AG10803 (cell line): ENCODE results near the gene BCL11B.
"Not testable (repeated sequence)": the region's sequence is repeated elsewhere in the genome, so short reads cannot be mapped to it uniquely, and the experiment has no call there.

ENCODE experiments used
- DNase-seq: peaks from one replicate; pipeline ENCODE4 v3.0.0; 2010; ENCODE audit warnings: low read depth
- H3K4me3 ChIP-seq: 2 replicates; pipeline ENCODE4 v1.5.1; 2011; ENCODE audit warnings: mild to moderate bottlenecking, low read length, control low read depth
- TF ChIP-seq, protein P1 (sequence below): conservative IDR thresholded peaks from 2 replicates; pipeline ENCODE4 v1.5.1; 2011; ENCODE audit warnings: mild to moderate bottlenecking, low read length, control low read depth, inconsistent platforms

Gene BCL11B

DNA sequence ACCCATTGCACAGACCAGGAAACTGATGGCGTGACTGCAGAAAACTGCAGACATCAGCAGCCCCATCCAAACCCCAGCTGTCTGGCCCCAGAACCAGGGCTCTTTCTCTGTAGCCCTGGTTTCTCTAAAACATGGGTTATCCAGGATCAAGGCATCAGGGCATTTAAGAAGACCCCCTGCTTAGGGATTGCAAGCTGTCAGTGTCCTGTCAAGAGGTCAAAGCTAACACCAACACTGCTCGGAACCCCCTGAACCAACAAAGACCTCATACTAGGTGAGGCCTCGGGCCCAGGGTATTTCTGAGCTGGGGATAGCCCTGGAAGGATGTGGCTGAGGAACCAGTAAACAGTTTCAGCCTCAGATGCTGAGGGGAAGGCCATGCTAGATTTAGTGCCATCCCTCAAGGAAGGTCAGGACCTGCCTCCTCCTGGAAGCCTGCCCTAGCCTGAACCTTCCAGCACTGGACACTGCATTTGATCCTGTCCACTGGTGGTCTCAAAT is 39.2 kb downstream of the BCL11B start:
- TF ChIP-seq, protein P1, sequence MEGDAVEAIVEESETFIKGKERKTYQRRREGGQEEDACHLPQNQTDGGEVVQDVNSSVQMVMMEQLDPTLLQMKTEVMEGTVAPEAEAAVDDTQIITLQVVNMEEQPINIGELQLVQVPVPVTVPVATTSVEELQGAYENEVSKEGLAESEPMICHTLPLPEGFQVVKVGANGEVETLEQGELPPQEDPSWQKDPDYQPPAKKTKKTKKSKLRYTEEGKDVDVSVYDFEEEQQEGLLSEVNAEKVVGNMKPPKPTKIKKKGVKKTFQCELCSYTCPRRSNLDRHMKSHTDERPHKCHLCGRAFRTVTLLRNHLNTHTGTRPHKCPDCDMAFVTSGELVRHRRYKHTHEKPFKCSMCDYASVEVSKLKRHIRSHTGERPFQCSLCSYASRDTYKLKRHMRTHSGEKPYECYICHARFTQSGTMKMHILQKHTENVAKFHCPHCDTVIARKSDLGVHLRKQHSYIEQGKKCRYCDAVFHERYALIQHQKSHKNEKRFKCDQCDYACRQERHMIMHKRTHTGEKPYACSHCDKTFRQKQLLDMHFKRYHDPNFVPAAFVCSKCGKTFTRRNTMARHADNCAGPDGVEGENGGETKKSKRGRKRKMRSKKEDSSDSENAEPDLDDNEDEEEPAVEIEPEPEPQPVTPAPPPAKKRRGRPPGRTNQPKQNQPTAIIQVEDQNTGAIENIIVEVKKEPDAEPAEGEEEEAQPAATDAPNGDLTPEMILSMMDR: no peak
- DNase-seq: no peak
- no peak overlapping the region for H3K4me3 ChIP-seq

DNA sequence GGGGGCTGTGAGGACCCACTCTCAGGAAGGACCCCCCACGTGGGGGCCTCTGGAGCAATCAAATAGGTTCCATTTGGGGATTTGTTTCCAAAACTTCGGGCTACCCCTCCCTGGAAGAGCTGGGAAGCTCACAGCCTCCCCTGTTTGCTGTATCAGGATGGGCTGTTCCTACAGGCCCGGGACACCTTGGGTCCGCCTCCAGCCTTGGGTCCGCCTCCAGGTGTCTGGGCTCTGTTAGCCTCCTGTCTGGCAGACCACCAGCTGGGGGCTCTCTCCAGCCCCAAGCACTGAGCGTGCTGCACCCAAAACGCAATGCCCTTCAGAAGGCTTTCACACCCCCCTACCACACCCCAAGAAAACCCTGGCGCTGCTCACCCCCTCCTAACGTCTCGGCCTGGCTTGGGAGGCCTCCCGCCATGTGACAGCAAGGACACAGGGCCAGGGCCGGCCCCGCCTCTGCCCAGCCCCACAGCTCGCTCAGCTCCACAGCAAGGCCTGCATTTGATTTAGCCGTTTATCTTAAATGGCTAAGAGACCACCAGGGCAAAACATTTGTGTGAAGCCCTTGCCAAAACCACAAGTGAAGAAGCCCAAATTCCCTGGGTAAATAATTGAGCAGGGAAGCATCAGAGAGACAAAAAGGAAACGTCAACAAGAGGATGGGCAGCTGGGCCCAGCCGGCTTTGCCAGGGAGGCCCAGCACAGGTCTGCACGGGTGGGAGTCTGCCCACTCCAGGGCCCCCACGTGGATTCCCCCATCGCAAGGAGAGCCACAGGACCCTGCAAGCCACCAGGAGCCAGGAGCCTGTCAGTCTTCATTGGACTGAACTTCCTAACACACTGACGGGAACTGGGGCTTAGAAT is 39.9 kb downstream of the BCL11B start:
- TF ChIP-seq, protein P1: no peak
- no peak overlapping the region for H3K4me3 ChIP-seq
- DNase-seq: peak; percentile 39

DNA sequence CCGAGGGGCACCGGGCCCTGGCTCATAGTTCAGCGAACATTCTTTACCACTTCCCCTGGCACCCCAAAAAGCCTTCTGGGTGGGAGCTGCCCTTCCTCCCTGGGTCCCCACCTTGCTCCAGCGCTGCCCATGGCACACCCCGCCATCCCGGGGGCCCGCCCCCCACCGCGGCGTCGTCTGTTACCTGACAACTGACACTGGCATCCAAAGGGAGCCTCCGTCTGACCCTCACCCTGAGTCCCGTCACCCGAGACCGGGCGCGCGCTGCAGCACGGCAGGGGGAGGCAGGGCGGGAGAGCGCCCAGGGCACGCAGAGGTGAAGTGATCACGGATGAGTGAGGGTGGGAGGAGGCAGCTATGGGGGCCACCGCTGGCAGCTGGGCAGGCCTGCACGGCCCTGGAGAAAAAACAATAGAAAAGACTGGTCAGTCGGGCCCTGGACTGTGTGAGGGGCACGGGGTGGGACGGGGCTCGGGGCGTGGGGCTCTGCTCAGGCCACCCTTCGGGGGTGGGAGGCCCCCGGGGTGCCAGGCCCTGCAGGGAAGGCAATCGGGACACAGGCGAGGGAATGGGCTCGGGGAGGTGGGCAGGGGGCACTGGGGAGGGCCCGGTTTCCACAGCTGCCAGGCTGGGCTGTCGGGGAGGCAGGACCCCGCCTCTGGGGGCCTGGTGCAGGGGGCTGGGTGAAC is 40.7 kb downstream of the BCL11B start:
- DNase-seq: no peak
- TF ChIP-seq, protein P1: no peak
- H3K4me3 ChIP-seq: no peak overlapping the region

DNA sequence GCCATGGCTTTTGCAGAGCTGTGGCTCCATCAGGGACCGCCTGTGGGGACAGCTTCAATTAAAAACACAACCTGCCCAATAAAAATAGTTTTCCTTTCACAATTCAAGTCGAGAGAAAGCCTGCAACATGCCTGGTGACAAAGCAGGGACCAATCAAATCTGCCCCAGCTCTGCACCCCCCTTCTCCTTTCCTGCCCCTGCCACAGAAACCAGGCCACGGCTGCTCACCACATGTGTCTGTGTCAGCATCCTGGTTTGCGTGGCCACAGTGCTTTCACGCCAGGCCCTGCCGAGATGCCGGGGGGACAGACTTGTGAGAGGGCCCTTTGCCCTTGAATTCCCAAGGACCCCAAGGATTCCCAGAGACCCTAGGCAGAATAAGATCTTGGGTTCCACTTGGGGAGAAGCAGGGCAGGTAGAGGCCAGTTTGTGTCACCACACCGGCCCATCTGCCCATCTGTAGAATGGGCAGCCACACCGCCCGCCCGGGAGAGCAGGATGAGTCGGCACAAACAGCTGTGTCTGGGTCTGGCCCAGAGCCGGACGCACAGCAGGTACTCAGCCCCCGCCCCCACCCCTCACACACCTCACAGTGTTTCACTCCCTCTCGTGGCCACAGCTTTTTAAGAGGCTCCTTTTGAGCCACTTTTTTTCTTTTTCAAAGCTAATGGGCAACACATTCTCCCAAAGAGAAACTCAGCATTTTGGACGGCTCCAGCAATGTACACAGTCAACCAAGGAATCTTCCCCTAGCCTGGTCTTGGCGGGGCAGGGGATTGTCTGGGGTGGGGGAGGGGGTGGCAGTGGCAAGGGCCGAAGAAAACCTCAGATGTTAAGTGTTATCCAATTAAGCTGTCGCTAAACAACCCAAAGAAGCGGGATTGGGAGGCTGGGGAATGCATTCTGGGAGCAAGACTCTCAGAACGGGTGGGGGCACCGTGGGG is 41.5 kb downstream of the BCL11B start:
- peak; percentile 35 for DNase-seq
- TF ChIP-seq, protein P1: peak; percentile 32
- no peak overlapping the region for H3K4me3 ChIP-seq

DNA sequence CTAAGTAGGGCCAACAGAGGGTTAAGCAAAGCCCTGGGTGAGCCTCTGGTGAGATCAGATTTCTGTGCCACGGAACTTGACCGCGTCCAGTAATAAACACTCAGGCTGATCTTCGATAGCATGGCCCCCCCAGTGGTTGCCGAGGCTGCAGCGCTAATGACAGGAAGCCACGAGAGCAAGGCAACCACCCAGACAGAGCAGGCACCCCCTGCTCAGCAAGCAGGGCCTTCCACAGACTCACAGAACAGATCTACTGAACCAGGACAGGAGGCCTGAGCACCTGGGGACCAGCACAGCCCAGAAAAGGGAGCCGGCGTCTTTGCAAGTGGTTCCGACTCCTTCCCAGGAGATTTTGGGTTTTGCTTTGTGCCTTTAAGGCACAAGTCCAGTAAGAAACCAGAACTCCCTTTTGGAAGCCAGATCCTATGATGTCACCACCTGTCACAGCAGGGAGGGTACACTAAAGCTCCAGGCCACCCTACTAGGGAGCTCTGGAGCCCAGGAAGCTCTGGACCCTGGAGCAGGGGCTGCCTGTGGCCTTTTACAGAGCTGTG is 42.3 kb downstream of the BCL11B start:
- no peak for DNase-seq
- TF ChIP-seq, protein P1: no peak
- no peak overlapping the region for H3K4me3 ChIP-seq

DNA sequence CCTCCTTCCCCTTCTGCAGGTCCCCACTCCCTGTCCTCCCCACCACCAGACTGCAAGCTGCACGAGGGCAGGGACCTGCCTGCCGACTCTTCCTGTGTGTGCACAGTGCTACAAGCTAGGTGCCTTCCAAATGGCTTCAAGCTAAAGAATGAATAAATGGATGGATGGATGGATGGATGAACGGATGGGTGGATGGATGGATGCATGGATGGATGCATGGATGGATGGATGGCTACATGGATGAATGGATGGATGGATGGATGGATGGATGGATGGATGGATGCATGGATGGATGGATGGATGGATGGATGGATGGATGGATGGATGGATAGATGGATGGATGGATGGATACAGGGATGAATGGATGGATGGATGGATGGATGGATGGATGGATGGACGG is 43.2 kb downstream of the BCL11B start:
- H3K4me3 ChIP-seq, DNase-seq: not testable (repeated sequence)

DNA sequence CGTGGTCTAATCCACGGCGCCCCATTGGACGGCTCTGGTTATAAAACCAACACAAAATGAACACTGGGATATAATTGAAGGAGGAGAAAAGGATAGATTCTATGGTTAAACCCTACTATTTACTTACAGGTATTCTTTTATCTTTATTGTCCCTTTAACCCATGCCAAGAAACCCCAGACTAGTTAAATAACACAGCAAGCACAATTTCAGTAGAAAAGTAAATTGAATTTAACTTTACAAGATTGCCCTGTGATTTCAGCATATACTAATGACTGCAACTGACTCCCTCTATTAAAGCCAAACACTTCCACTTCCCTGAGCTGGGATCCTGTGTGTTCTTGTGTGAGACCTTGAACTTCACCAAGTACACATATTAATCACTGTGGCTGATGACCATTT is 45.3 kb downstream of the BCL11B start:
- DNase-seq: no peak
- H3K4me3 ChIP-seq: no peak overlapping the region
- TF ChIP-seq, protein P1: no peak
